Loucy (cell line): ENCODE results near the gene SCN10A.

Source experiments
- H2AFZ ChIP-seq: fragments of 200-600 bp; sonication (generic); 2 replicates; pipeline ENCODE4 v1.6.0; 2016; ENCODE audit warnings: antibody characterized with exemption, mild to moderate bottlenecking, low read length, moderate library complexity
- H3F3A ChIP-seq: fragments of 200-600 bp; 2 replicates; pipeline ENCODE4 v1.6.0; 2016; ENCODE audit warnings: antibody characterized with exemption, low read depth, mild to moderate bottlenecking
- H3K27me3 ChIP-seq: fragments of 200-600 bp; sonication (generic); 2 replicates; pipeline ENCODE4 v1.6.1; 2014; ENCODE audit warnings: low read length, mild to moderate bottlenecking; ENCODE audit not compliant: insufficient read depth, poor library complexity, severe bottlenecking
- H3K36me3 ChIP-seq: fragments of 200-600 bp; sonication (generic); 2 replicates; pipeline ENCODE4 v1.6.1; 2016; ENCODE audit warnings: low read length; ENCODE audit not compliant: insufficient read depth
- H3K4me1 ChIP-seq: fragments of 200-600 bp; sonication (generic); 2 replicates; pipeline ENCODE4 v1.5.1; 2014; ENCODE audit warnings: low read length, mild to moderate bottlenecking; ENCODE audit not compliant: insufficient read depth, poor library complexity, severe bottlenecking
- H3K4me2 ChIP-seq: fragments of 200-600 bp; sonication (generic); 2 replicates; pipeline ENCODE4 v1.6.0; 2014; ENCODE audit warnings: antibody characterized with exemption, low read length, low read depth, mild to moderate bottlenecking; ENCODE audit not compliant: poor library complexity, severe bottlenecking
- H3K4me3 ChIP-seq: fragments of 200-600 bp; sonication (generic); 2 replicates; pipeline ENCODE4 v1.5.1; 2014; ENCODE audit warnings: low read length, mild to moderate bottlenecking, mixed read lengths; ENCODE audit not compliant: poor library complexity, severe bottlenecking
- H3K79me2 ChIP-seq: fragments of 200-600 bp; sonication (generic); 2 replicates; pipeline ENCODE4 v1.6.1; 2014; ENCODE audit warnings: low read length; ENCODE audit not compliant: insufficient read depth
- H3K9ac ChIP-seq: fragments of 200-600 bp; sonication (generic); 2 replicates; pipeline ENCODE4 v1.6.0; 2014; ENCODE audit warnings: mild to moderate bottlenecking, low read depth, low read length, moderate library complexity; ENCODE audit not compliant: poor library complexity, severe bottlenecking
- H3K9me2 ChIP-seq: fragments of 200-600 bp; sonication (generic); replicated peaks from 2 replicates; pipeline ENCODE4 v1.6.1; 2016; ENCODE audit warnings: low read depth, low read length, mixed read lengths
- H3K9me3 ChIP-seq: fragments of 200-600 bp; sonication (generic); 2 replicates; pipeline ENCODE4 v1.6.1; 2014; ENCODE audit warnings: mild to moderate bottlenecking, antibody characterized with exemption, low read length, low read depth; ENCODE audit not compliant: insufficient read depth
- H4K20me1 ChIP-seq: fragments of 200-600 bp; sonication (generic); 2 replicates; pipeline ENCODE4 v1.6.0; 2014; ENCODE audit warnings: antibody characterized with exemption, low read length, mild to moderate bottlenecking; ENCODE audit not compliant: insufficient read depth, poor library complexity, severe bottlenecking
- CTCF ChIP-seq: fragments of 200-600 bp; sonication (generic); conservative IDR thresholded peaks from 2 replicates; pipeline ENCODE4 v1.5.1; 2014; ENCODE audit warnings: mild to moderate bottlenecking, antibody characterized with exemption, low read length
- EZH2phosphoT487 ChIP-seq: fragments of 200-600 bp; IDR thresholded peaks from 2 replicates; pipeline ENCODE4 v1.6.1; 2018; ENCODE audit warnings: antibody characterized with exemption, mild to moderate bottlenecking, moderate library complexity, borderline replicate concordance

SCN10A gene

GRCh38 chr3:38731522-38731921 is 84.5 kb downstream of the SCN10A start:
- Histone ChIP-seq H3K9me3 (no peaks in the 10 kb centered on the region), H3K4me2 (no peak overlapping the region), H3K36me3 (no peaks in the 10 kb centered on the region), H3K79me2 (no peaks in the 10 kb centered on the region), H3F3A (no peaks in the 10 kb centered on the region), H4K20me1 (no peaks in the 10 kb centered on the region), H3K9ac (no peak overlapping the region), H3K4me3 (no peak overlapping the region), H3K4me1 (no peaks in the 10 kb centered on the region), H3K9me2 (no peaks in the 10 kb centered on the region), H2AFZ (no peak overlapping the region), H3K27me3 (no peaks in the 10 kb centered on the region)
- TF ChIP-seq EZH2phosphoT487 (no peak), CTCF (no peak)

GRCh38 chr3:38730281-38730680 is 85.7 kb downstream of the SCN10A start:
- no peak overlapping the region for H3K4me3 ChIP-seq
- H4K20me1 ChIP-seq, result no peaks in the 10 kb centered on the region
- no peaks in the 10 kb centered on the region for H3K36me3 ChIP-seq
- H2AFZ ChIP-seq, result no peak overlapping the region
- H3K4me2 ChIP-seq, result no peak overlapping the region
- TF ChIP-seq CTCF (no peak), EZH2phosphoT487 (no peak)
- H3K9me2 ChIP-seq, result no peaks in the 10 kb centered on the region
- no peaks in the 10 kb centered on the region for H3K79me2 ChIP-seq
- H3K4me1 ChIP-seq, result no peaks in the 10 kb centered on the region
- no peak overlapping the region for H3K9ac ChIP-seq
- no peaks in the 10 kb centered on the region for H3K9me3 ChIP-seq
- no peaks in the 10 kb centered on the region for H3K27me3 ChIP-seq
- H3F3A ChIP-seq, result no peaks in the 10 kb centered on the region

GRCh38 chr3:38728008-38728407 is 88.0 kb downstream of the SCN10A start:
- H3K4me3 ChIP-seq, result no peak overlapping the region
- H3K9me2 ChIP-seq, result no peaks in the 10 kb centered on the region
- no peak for TF ChIP-seq EZH2phosphoT487
- TF ChIP-seq CTCF, result no peak
- H2AFZ ChIP-seq, result no peak overlapping the region
- no peaks in the 10 kb centered on the region for H4K20me1 ChIP-seq
- H3K4me1 ChIP-seq, result peaks cover 5% of the 10 kb centered on the region
- no peaks in the 10 kb centered on the region for H3K27me3 ChIP-seq
- no peak overlapping the region for H3K9ac ChIP-seq
- H3K4me2 ChIP-seq, result no peak overlapping the region
- H3F3A ChIP-seq, result no peaks in the 10 kb centered on the region
- H3K36me3 ChIP-seq, result no peaks in the 10 kb centered on the region
- no peaks in the 10 kb centered on the region for H3K79me2 ChIP-seq
- no peaks in the 10 kb centered on the region for H3K9me3 ChIP-seq
